HepG2 (cell line): Measurements from ENCODE around the gene TAF6L. TPM values are rescaled to one million over a fixed set of nuclear protein-coding genes. Genes with fewer than 3 reads are reported as not detected.
A peak's percentile ranks its signal among the peaks of the same experiment; 100 is the strongest.

Experiments
- CBFB ChIP-seq: sonication (generic); formaldehyde crosslinking; IDR thresholded peaks from 2 replicates; pipeline ENCODE4 v1.4.0; 2020; ENCODE audit warnings: missing genetic modification reagents
- HMG20B ChIP-seq: conservative IDR thresholded peaks from 2 replicates; pipeline ENCODE4 v1.6.1; 2016; ENCODE audit warnings: missing genetic modification reagents, missing compliant biosample characterization
- KLF13 ChIP-seq: sonication (generic); formaldehyde crosslinking; IDR thresholded peaks from 2 replicates; pipeline ENCODE4 v1.4.0; 2020; ENCODE audit warnings: mild to moderate bottlenecking, missing genetic modification reagents
- NR3C1 ChIP-seq: sonication (generic); formaldehyde crosslinking; IDR thresholded peaks from 2 replicates; pipeline ENCODE4 v1.4.0; 2020; ENCODE audit warnings: missing genetic modification reagents
- RAD21 ChIP-seq: fragments of 450-650 bp; formaldehyde crosslinking; IDR thresholded peaks from 2 replicates; pipeline ENCODE4 v1.5.0; 2020; ENCODE audit warnings: mild to moderate bottlenecking
- SPEN ChIP-seq: sonication (generic); formaldehyde crosslinking; IDR thresholded peaks from 2 replicates; pipeline ENCODE4 v1.5.1; 2020; ENCODE audit warnings: low read depth, mild to moderate bottlenecking, missing genetic modification reagents
- TBL1XR1 ChIP-seq: fragments of 150-350 bp; IDR thresholded peaks from 2 replicates; pipeline ENCODE4 v1.6.1; 2014; ENCODE audit warnings: borderline replicate concordance, low read length; ENCODE audit not compliant: partially characterized antibody
- ZKSCAN8 ChIP-seq: IDR thresholded peaks from 2 replicates; pipeline ENCODE4 v1.6.1; 2016; ENCODE audit warnings: borderline replicate concordance, missing genetic modification reagents, missing compliant biosample characterization
- ZNF234 ChIP-seq: sonication (generic); formaldehyde crosslinking; conservative IDR thresholded peaks from 2 replicates; pipeline ENCODE4 v1.5.1; 2020; ENCODE audit warnings: mild to moderate bottlenecking, missing genetic modification reagents
- ZNF496 ChIP-seq: sonication (generic); formaldehyde crosslinking; IDR thresholded peaks from 2 replicates; pipeline ENCODE4 v1.8.1; 2023; ENCODE audit warnings: mild to moderate bottlenecking, moderate library complexity, missing genetic modification reagents; ENCODE audit not compliant: insufficient replicate concordance
- ZNF567 ChIP-seq: sonication (generic); formaldehyde crosslinking; IDR thresholded peaks from 2 replicates; pipeline ENCODE4 v1.8.1; 2023; ENCODE audit warnings: mild to moderate bottlenecking, missing genetic modification reagents, borderline replicate concordance
- ZNF570 ChIP-seq: sonication (generic); formaldehyde crosslinking; IDR thresholded peaks from 2 replicates; pipeline ENCODE4 v1.4.0; 2020; ENCODE audit warnings: mild to moderate bottlenecking, missing genetic modification reagents, borderline replicate concordance
- ZNF660 ChIP-seq: sonication (generic); formaldehyde crosslinking; IDR thresholded peaks from 2 replicates; pipeline ENCODE4 v1.5.1; 2020; ENCODE audit warnings: mild to moderate bottlenecking, low read depth, missing genetic modification reagents, borderline replicate concordance
- ZNF782 ChIP-seq: sonication (generic); formaldehyde crosslinking; IDR thresholded peaks from 2 replicates; pipeline ENCODE4 v1.4.0; 2020; ENCODE audit warnings: missing genetic modification reagents, mild to moderate bottlenecking, borderline replicate concordance
- ZNF879 ChIP-seq: sonication (generic); formaldehyde crosslinking; IDR thresholded peaks from 2 replicates; pipeline ENCODE4 v1.8.1; 2023; ENCODE audit warnings: missing genetic modification reagents
- polyA plus RNA-seq, 8 experiments: library from polyadenylated mRNA; depleted of rRNA in 3 of 8; stranded (reverse) in 7 of 8; unstranded in 1 of 8; fragments of >200 nt; fragmentation: Illumina TruSeq in 4 of 8; extraction: Trizol in 4 of 8; gene quantifications; 2 replicates each; pipeline versions ENCODE4 v1.2.1 to v1.2.3, GENCODE V29; 2011 to 2016; ENCODE audit warnings: low read depth in 4 of 8, missing spikeins in 1 of 8, mixed read lengths in 1 of 8; ENCODE audit not compliant: insufficient read depth in 1 of 8
- total RNA-seq, 5 experiments: library from RNA; depleted of rRNA; stranded (reverse); fragments of >200 nt; fragmentation: Illumina TruSeq; extraction: Trizol; gene quantifications; 2 replicates each; pipeline ENCODE4 v1.2.3, GENCODE V29; 2016; ENCODE audit warnings: low read depth in 1 of 5
- TF ChIP-seq, protein P1 (sequence below): sonication (generic); formaldehyde crosslinking; IDR thresholded peaks from 2 replicates; pipeline ENCODE4 v1.4.0; 2020; ENCODE audit warnings: missing genetic modification reagents; ENCODE audit errors: not compliant biosample characterization
- TF ChIP-seq, protein P2 (sequence below): sonication (generic); formaldehyde crosslinking; IDR thresholded peaks from 2 replicates; pipeline ENCODE4 v1.5.0; 2020; ENCODE audit warnings: missing genetic modification reagents
- TF ChIP-seq, protein P3 (sequence below): sonication (generic); formaldehyde crosslinking; IDR thresholded peaks from 2 replicates; pipeline ENCODE4 v1.9.0; 2022; ENCODE audit warnings: missing genetic modification reagents, mild to moderate bottlenecking, borderline replicate concordance
- TF ChIP-seq, protein P4 (sequence below): sonication (generic); formaldehyde crosslinking; IDR thresholded peaks from 2 replicates; pipeline ENCODE4 v1.4.0; 2020; ENCODE audit warnings: mild to moderate bottlenecking, missing genetic modification reagents
- TF ChIP-seq, protein P5 (sequence below): sonication (generic); formaldehyde crosslinking; IDR thresholded peaks from 2 replicates; pipeline ENCODE4 v1.4.0; 2020; ENCODE audit warnings: low read depth, mild to moderate bottlenecking, missing genetic modification reagents
- TF ChIP-seq, protein P6 (sequence below): sonication (generic); formaldehyde crosslinking; IDR thresholded peaks from 2 replicates; pipeline ENCODE4 v1.8.1; 2022; ENCODE audit warnings: mild to moderate bottlenecking, missing genetic modification reagents

TAF6L gene
- total and polyA plus RNA-seq, 2 of the 13 experiments (the other 11 are each of a cell fraction or from before 2014, with no cell fraction given): 12.6 to 19.4 TPM

DNA sequence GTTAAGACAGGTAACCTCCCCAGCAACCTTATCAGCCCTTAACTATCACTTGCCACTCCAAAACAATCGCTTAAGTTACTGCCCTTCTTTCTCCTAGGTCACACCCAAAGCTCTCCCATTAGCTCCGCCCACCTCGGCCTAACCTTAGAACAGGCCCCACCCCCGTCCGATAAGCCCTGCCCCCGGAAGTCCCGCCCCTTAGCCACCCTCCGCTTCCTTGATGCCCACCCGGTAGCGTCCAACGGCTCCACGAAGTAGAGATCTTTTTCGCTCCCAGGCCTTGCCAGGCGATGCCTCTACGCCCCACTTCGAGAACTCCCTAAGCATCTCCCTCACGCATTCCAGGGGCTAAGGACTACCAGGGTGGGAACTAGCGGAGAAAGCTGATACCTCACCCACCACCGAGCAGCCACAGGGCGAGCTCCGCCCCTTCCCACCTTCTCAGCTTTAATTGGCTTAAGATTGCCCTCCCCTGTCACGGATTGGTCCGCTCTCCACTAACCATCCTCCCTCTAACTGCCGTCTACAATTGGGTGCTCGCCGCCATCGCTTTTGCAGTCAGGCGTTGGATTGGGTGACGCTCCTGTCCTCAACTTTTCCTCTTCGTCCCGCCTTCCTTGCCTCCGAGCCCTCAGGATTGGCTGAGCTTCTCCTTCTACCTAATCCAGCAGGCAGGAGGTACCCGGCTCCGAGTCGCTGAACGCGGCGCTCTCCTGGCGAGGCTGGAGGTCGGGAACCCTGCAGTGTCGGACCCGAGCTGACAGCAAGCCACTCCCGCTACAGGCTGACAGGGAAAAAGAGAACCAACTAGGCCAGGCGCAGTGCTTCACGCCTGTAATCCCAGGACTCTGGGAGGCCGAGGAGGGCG, 17.2 kb upstream of the TAF6L start, which contains the start of gene ZBTB3 (continued):
- TF ChIP-seq ZNF660 (CRISPR knock-in tag) (no peak), ZNF782 (CRISPR knock-in tag) (no peak; the same call in 1 of the 2 replicates), ZNF567 (no peak), ZNF496 (CRISPR knock-in tag) (no peak), SPEN (CRISPR knock-in tag) (peak; percentile 44; the same call in 1 of the 2 replicates), CBFB (CRISPR knock-in tag) (no peak; the same call in 1 of the 2 replicates), TBL1XR1 (no peak), ZNF234 (CRISPR knock-in tag) (no peak), ZKSCAN8 (CRISPR knock-in tag) (no peak), RAD21 (CRISPR knock-in tag) (no peak; the same call in 1 of the 2 replicates), KLF13 (CRISPR knock-in tag) (no peak), HMG20B (no peak), ZNF570 (CRISPR knock-in tag) (no peak), ZNF879 (no peak), NR3C1 (CRISPR knock-in tag) (no peak)
- TF ChIP-seq, protein P1, sequence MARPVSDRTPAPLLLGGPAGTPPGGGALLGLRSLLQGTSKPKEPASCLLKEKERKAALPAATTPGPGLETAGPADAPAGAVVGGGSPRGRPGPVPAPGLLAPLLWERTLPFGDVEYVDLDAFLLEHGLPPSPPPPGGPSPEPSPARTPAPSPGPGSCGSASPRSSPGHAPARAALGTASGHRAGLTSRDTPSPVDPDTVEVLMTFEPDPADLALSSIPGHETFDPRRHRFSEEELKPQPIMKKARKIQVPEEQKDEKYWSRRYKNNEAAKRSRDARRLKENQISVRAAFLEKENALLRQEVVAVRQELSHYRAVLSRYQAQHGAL (CRISPR knock-in tag): no peak
- TF ChIP-seq, protein P2, sequence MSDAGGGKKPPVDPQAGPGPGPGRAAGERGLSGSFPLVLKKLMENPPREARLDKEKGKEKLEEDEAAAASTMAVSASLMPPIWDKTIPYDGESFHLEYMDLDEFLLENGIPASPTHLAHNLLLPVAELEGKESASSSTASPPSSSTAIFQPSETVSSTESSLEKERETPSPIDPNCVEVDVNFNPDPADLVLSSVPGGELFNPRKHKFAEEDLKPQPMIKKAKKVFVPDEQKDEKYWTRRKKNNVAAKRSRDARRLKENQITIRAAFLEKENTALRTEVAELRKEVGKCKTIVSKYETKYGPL (CRISPR knock-in tag): no peak
- TF ChIP-seq, protein P3, sequence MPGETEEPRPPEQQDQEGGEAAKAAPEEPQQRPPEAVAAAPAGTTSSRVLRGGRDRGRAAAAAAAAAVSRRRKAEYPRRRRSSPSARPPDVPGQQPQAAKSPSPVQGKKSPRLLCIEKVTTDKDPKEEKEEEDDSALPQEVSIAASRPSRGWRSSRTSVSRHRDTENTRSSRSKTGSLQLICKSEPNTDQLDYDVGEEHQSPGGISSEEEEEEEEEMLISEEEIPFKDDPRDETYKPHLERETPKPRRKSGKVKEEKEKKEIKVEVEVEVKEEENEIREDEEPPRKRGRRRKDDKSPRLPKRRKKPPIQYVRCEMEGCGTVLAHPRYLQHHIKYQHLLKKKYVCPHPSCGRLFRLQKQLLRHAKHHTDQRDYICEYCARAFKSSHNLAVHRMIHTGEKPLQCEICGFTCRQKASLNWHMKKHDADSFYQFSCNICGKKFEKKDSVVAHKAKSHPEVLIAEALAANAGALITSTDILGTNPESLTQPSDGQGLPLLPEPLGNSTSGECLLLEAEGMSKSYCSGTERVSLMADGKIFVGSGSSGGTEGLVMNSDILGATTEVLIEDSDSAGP: peak; percentile 67; the same call in 1 of the 2 replicates
- TF ChIP-seq, protein P4, sequence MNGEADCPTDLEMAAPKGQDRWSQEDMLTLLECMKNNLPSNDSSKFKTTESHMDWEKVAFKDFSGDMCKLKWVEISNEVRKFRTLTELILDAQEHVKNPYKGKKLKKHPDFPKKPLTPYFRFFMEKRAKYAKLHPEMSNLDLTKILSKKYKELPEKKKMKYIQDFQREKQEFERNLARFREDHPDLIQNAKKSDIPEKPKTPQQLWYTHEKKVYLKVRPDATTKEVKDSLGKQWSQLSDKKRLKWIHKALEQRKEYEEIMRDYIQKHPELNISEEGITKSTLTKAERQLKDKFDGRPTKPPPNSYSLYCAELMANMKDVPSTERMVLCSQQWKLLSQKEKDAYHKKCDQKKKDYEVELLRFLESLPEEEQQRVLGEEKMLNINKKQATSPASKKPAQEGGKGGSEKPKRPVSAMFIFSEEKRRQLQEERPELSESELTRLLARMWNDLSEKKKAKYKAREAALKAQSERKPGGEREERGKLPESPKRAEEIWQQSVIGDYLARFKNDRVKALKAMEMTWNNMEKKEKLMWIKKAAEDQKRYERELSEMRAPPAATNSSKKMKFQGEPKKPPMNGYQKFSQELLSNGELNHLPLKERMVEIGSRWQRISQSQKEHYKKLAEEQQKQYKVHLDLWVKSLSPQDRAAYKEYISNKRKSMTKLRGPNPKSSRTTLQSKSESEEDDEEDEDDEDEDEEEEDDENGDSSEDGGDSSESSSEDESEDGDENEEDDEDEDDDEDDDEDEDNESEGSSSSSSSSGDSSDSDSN: peak; percentile 86
- TF ChIP-seq, protein P5, sequence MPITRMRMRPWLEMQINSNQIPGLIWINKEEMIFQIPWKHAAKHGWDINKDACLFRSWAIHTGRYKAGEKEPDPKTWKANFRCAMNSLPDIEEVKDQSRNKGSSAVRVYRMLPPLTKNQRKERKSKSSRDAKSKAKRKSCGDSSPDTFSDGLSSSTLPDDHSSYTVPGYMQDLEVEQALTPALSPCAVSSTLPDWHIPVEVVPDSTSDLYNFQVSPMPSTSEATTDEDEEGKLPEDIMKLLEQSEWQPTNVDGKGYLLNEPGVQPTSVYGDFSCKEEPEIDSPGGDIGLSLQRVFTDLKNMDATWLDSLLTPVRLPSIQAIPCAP (CRISPR knock-in tag): no peak
- TF ChIP-seq, protein P6, sequence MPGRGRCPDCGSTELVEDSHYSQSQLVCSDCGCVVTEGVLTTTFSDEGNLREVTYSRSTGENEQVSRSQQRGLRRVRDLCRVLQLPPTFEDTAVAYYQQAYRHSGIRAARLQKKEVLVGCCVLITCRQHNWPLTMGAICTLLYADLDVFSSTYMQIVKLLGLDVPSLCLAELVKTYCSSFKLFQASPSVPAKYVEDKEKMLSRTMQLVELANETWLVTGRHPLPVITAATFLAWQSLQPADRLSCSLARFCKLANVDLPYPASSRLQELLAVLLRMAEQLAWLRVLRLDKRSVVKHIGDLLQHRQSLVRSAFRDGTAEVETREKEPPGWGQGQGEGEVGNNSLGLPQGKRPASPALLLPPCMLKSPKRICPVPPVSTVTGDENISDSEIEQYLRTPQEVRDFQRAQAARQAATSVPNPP (CRISPR knock-in tag): no peak
